Measurements from ENCODE around the gene DLD. TPM values are rescaled to one million over a fixed set of nuclear protein-coding genes. Genes with fewer than 3 reads are reported as not detected.
A peak's percentile ranks its signal among the peaks of the same experiment; 100 is the strongest.

The DLD gene
- total RNA-seq, 2 donors from 2014 or later: 119 to 183 TPM

DNA sequence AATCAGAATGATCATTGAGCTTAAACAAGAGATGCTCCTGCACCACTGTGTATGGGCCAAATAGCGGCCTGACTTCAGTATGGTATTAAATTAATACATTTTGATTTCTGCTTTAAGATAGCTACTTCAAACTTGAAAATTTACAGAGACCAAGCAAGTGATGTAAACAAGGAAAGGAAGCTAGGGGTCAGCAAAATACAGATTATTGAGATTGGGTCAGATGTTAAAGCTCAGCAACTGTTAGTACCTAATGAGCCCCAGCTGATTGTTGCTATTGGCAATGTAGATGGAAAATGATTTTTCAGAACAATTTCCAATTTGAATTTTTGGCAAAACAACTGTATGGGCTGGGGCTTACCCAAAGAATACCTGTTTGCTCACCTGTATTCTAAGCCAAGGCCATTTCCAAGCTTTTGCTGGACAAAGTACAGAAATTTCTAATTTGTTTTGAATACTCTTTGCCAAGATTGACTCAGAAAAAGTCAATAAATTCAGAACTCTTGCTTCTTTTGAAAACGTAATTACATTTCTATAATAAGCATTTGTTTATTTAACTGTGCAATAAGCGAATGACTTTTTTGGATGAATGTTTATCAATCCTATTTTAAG, 23.0 kb upstream of the DLD start:
- no peaks in the 10 kb centered on the region for H3K36me3 ChIP-seq
- H3K27me3 ChIP-seq: no peaks in the 10 kb centered on the region
- H3K4me1 ChIP-seq: no peaks in the 10 kb centered on the region
- no peak overlapping the region for H3K9ac ChIP-seq (ENCODE audit: low read depth in 2 of 2, low read length in 2 of 2)
- no peak overlapping the region for H3K27ac ChIP-seq
- intact Hi-C loops (cut with DNase I): no loop called here
- no peak for DNase-seq
- TF ChIP-seq, protein P1, sequence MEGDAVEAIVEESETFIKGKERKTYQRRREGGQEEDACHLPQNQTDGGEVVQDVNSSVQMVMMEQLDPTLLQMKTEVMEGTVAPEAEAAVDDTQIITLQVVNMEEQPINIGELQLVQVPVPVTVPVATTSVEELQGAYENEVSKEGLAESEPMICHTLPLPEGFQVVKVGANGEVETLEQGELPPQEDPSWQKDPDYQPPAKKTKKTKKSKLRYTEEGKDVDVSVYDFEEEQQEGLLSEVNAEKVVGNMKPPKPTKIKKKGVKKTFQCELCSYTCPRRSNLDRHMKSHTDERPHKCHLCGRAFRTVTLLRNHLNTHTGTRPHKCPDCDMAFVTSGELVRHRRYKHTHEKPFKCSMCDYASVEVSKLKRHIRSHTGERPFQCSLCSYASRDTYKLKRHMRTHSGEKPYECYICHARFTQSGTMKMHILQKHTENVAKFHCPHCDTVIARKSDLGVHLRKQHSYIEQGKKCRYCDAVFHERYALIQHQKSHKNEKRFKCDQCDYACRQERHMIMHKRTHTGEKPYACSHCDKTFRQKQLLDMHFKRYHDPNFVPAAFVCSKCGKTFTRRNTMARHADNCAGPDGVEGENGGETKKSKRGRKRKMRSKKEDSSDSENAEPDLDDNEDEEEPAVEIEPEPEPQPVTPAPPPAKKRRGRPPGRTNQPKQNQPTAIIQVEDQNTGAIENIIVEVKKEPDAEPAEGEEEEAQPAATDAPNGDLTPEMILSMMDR (IDR thresholded peaks at IDR 0.05): no peak
- no peaks in the 10 kb centered on the region for H3K9me3 ChIP-seq
- H3K4me3 ChIP-seq: no peak overlapping the region

DNA sequence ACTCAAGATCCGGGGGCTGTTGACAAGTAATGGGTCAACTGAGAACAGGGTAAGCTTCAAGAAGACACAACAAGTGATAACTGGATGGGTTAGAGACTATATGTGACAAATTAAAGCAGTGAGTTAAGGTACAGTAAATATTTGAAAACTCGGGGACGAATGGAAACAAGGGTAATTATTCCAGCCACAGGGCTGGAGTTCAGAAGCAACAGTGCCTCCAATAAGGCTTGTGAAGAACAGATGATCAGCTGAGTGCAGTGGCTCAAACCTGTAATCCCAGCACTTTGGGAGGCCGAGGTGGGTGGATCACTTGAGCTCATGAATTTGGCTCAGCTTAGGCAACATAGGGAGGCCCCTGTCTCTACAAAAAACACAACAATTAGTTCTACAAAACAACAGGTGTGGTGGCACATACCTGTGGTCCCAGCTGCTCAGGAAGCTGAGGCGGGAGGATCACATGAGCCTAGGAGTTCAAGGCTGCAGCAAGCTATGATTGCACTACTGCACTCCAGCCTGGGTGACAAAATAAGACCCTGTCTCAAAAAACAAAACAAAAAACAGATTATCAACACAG, 20.5 kb upstream of the DLD start:
- intact Hi-C loops (cut with DNase I): loop anchor here (5.0 to 10.0 kb wide), 2 partner anchors 73 to 96 kb away; no protein-coding TSS in a partner anchor
- Histone ChIP-seq H3K4me3 (no peak overlapping the region), H3K9me3 (no peaks in the 10 kb centered on the region), H3K4me1 (no peaks in the 10 kb centered on the region), H3K27ac (no peak overlapping the region), H3K27me3 (no peaks in the 10 kb centered on the region), H3K36me3 (no peaks in the 10 kb centered on the region), H3K9ac (ENCODE audit: low read depth in 2 of 2, low read length in 2 of 2) (no peak overlapping the region)
- TF ChIP-seq, protein P1 (IDR thresholded peaks at IDR 0.05): no peak
- DNase-seq: no peak

DNA sequence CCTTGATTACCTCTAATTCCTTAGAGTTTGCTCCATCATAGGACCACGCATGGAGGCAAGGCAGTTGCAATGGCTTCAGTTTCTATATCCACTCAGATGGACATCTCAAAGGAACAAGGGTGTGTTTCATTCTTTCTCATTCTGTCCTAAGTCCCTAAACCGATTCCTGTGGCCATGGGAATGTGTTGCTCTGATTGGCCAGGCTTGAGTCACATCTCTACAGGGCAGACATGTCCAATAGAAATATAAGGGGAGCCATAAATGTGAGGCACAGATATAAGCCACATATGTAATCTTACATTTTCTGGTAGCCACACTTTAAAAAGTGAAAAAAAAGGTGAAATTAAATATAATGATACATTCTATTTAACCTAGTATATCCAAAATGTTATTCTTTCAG, 16.9 kb upstream of the DLD start:
- Histone ChIP-seq H3K36me3 (no peaks in the 10 kb centered on the region), H3K4me1 (no peaks in the 10 kb centered on the region), H3K27ac (no peak overlapping the region), H3K9me3 (no peaks in the 10 kb centered on the region), H3K27me3 (no peaks in the 10 kb centered on the region), H3K4me3 (no peak overlapping the region), H3K9ac (ENCODE audit: low read depth in 2 of 2, low read length in 2 of 2) (no peak overlapping the region)
- DNase-seq: no peak
- intact Hi-C loops (cut with DNase I): loop anchor here (5.0 to 10.0 kb wide), 2 partner anchors 77 to 99 kb away; no protein-coding TSS in a partner anchor
- TF ChIP-seq, protein P1 (IDR thresholded peaks at IDR 0.05): no peak

DNA sequence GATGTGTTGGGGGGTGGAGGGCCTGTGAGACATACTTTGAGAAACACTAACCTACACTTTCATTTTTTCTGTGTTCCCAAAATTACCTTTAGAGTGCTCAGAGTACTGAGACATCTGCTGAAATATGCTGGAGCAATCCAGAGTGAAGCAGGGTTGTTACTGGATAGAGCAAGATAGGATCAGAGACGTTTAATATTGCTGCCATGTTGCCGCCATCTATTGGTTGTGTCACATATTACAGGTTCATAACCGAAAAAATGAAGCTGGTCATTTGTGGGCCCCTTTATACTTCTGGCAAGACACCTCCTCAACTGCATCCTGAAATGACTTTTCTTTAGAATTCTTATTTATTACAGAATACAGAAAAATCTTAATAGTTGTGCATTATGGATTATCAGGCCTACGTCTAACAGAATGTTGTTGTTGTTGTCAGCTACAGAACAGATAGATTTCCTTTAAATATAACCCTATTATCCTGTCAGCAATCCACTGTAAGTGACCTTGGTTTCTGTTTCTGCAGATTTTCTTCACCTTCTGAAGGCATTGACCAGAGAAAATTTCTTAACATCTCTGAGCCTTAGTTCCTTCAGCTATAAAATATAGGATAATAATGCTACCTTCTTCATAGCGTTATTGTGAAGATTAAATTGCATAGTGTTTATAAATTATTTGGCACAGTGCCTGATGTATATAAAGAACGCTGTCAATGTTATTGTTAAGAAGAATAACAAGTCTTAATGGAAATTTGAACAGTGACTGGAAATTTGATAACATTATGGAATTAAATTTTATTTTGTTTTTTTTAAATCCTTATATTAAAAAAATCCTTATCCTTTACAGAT, 16.2 kb upstream of the DLD start:
- H3K4me3 ChIP-seq: no peak overlapping the region
- H3K4me1 ChIP-seq: no peaks in the 10 kb centered on the region
- no peak overlapping the region for H3K9ac ChIP-seq (ENCODE audit: low read depth in 2 of 2, low read length in 2 of 2)
- intact Hi-C loops (cut with DNase I): loop anchor here (5.0 to 10.0 kb wide), 3 partner anchors 78 to 413 kb away; no protein-coding TSS in a partner anchor
- TF ChIP-seq, protein P1 (IDR thresholded peaks at IDR 0.05): peak; percentile 64
- H3K27ac ChIP-seq: no peak overlapping the region
- H3K9me3 ChIP-seq: no peaks in the 10 kb centered on the region
- DNase-seq: peak; percentile 61
- no peaks in the 10 kb centered on the region for H3K27me3 ChIP-seq
- H3K36me3 ChIP-seq: no peaks in the 10 kb centered on the region

- TF ChIP-seq, protein P1 (IDR thresholded peaks at IDR 0.05): no peak
- no peaks in the 10 kb centered on the region for H3K9me3 ChIP-seq
- H3K4me3 ChIP-seq: no peak overlapping the region
- no peaks in the 10 kb centered on the region for H3K4me1 ChIP-seq
- H3K9ac ChIP-seq (ENCODE audit: low read depth in 2 of 2, low read length in 2 of 2): no peak overlapping the region
- no peak overlapping the region for H3K27ac ChIP-seq
- no peaks in the 10 kb centered on the region for H3K36me3 ChIP-seq
- intact Hi-C loops (cut with DNase I): loop anchor here (5.0 to 10.0 kb wide), 2 partner anchors 102 to 415 kb away; no protein-coding TSS in a partner anchor
- H3K27me3 ChIP-seq: no peaks in the 10 kb centered on the region
- no peak for DNase-seq
These were observed 14.1 kb upstream of the DLD start for GRCh38 chr7:107876916-107877315.
